HG02885 (cell line): ENCODE results near the gene PTPRM.
"Not testable (repeated sequence)": the region's sequence is repeated elsewhere in the genome, so short reads cannot be mapped to it uniquely, and the experiment has no call there.

Experiments
- ATAC-seq: cut with Tn5 transposase; IDR thresholded peaks from one replicate; pipeline ENCODE4 v1.9.1; 2021; ENCODE audit warnings: mild to moderate bottlenecking; ENCODE audit not compliant: unreplicated experiment, poor library complexity

Gene PTPRM

GRCh38 chr18:8422391-8422790 lies 855.3 kb downstream of the PTPRM start:
- no peak for ATAC-seq

- ATAC-seq, result no peak
Measured at GRCh38 chr18:8423051-8423557, 856.0 kb downstream of the PTPRM start.

DNA sequence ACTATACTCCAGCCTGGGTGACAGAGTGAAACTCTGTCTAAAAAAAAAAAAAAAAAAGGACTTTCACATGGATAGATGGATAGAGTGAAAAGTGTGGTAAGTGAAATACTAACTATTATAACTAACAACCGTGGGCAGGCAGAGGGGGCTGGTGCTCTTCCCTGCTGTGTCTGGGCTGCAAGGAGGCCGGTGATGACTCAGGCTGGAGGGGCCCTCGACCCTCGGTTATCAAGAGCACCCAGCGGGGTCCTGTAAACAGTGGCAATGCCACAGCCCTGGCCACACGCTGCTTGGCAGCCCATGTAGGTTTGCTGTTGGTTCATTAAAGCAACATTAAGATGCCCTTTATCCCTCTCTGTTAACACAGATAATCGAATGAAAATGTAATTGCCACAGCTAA lies 857.4 kb downstream of the PTPRM start:
- ATAC-seq, result no peak

DNA sequence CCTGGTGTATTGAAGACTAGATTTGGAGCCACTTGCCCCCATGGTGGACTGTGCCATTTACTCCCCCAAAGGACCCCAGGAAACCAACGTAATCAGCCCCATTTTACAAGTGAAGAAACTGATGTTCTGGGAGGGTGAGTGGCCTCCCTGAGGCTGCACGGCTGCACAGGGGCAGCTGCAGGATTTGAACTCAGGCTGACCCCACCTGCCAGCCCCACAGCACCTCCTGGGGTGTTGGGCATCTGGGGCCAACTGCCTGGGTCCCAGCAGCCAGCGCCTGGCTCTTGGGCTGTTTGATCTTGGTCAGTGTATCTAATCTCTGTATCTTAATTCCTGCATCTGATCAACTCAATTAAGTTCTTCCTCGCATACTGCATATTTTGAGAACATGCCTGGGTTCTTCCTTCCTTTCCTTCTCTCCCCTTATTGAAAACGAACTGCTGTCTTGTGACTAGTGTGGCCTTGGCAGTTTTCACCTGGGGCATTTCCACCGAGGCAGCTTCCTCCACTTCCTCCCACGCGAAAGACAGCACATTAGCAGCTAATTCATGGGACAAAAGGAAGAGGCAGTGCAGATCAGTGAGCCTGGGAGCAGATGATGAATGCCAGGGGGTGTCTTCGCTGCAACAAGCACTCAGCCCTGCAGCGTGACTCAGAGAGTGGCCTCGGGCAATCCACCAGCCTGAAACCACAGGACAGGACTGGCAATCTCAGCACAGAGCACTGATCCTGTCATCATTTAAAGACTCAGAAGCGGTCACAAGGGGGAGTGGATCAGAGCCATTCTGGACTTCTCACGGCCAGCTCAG lies 858.0 kb downstream of the PTPRM start:
- no peak for ATAC-seq

DNA sequence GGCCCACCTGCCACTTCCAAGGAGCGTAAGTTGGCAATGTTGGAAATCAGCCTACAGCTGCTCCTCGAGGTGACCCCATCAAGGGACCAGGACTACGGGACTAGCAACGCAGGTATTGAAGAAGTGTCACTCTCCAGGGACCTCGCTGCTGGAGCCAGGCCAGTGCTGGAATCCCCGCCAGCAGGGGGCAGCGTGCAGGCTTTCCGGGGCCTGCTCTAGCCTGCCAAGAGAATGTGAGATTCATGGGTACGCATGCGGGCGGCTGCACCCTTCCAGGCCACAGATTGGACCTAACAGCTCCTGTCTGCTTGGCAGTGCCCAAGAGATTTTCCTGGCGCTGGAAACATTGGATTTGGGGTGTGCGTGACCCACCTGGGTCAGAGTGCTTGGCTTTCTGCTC lies 859.3 kb downstream of the PTPRM start:
- ATAC-seq, result no peak

DNA sequence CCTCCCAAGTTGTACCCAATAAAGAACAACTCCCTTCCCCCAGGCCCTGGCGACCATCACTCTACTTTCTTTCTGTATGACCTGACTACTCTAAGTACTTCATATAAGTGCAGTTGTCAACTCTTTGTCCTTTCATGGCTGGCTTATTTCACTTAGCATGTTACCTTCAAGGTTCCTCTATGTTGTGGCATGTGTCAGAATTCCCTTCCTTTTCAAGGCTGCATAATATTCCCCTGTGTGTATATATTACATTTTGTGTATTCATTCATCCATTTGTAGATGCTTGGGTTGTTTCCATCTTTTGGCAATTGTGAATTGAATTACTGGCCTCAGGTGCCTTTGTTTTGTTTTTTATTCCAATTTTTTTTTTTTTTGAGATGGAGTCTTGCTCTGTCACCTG lies 860.2 kb downstream of the PTPRM start:
- no peak for ATAC-seq

DNA sequence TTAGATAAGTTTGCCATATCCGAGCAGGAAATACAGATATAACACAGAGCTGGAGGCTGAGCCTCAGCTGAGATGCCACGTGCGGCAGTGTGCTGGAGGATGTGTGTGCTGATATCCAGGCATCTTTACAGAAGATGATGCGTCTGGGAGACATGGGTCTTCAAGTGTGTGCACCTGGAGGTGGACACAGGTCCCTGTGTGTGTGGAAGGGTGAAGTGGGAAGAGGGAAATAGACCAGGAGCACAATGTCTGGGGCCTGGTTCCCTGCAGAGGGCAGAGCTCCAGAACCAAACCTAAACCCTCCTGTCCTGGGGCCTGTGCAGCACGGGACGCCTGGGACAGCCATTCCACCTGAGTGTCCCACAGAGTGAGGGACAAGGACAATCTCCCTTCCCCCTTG lies 861.8 kb downstream of the PTPRM start:
- no peak for ATAC-seq

- ATAC-seq, result no peak
Measured at GRCh38 chr18:8431036-8431435, 863.9 kb downstream of the PTPRM start.

DNA sequence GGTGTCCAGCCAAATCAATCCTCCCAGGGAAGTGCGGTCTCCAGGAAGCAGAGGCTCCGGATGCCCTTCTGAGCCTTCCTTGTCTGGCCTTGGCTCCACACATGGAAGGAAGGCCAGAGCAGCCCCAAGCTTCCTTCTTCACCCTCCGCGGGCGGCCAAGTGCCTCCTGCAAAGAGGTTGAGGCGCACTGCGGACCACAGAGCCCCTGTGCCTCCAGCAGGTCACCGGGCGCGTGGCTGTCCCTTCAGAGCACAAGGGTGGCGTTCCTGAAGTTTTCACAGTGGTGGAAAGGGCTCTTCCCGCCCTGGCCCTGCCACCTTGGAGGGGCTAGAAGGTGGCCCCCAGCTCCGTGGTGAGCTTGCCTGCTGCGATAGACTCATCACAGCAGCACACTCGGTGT lies 866.2 kb downstream of the PTPRM start:
- ATAC-seq, result no peak

DNA sequence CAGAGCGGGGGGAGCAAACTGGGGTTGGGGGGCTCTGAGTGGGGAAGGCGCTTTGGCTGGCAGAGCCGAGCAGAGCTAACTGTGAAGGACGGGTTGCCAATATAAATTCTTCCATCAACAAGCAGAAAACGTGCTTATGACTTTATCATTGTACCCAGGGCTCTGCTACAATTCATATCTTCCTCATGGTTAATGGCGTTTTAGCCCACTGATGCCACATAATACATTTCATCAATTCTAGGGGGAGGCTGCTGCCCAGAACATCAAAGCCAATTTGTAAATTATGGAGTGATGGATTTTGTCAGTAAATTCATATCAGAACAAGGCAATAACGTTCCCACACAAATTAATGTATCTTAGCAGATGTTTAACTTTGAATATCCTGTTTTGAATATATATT lies 866.7 kb downstream of the PTPRM start:
- ATAC-seq, result no peak

DNA sequence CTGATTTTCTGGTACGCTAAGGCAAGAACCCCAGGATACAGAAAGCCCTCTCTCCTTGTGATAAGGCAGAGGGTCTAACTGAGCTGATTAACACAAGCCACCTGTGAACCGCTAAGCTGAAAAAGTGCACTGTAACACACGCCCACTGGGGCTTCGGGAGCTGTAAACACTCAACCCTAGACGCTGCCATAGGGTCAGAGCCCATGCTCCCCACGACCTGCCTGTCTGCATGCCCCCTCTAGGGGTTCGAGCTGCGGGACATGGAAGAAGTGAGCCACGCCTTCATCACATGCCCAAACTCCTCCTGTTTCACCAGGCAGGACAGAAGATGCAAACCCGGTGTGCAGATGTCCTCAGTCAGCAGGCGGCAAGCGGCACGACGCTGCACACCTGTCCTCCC lies 868.3 kb downstream of the PTPRM start:
- ATAC-seq, result no peak

DNA sequence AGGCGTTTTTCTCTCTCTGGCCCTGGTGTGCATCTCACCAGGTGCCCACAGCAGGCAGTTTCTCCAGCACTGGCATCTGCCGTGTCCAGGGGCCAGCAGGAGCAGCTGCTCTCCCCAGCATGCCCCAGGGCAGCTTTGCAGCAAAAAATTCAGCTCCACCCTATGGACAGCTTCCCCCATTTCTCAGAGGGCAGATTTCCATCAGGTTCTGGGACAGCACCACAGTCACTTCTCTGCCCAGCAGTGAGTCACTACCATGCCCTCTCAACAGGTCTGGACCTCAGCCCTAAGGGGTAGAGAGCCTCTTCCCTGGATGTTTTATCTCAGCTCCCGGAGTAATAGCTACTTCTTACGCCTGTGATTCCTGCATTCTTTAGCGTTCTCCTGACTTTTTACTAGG lies 871.9 kb downstream of the PTPRM start:
- ATAC-seq, result no peak

DNA sequence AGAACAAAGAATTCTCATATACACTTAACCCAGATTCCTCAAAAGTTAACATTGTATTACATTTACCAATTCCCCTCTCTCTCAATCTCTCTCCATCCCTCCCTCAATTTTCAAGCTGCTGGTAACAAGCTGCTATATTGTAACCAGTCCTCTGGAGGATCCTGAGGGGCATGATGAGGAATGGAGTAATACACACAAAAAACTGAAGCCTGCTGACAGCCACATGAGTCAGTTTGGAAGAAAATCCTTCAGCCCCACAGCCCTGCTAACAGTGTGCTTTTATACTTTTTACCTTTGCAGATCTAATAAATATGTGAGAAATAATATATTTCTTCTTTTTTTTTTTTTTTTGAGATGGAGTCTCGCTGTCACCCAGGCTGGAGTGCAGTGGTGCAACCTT lies 876.4 kb downstream of the PTPRM start:
- no peak for ATAC-seq

DNA sequence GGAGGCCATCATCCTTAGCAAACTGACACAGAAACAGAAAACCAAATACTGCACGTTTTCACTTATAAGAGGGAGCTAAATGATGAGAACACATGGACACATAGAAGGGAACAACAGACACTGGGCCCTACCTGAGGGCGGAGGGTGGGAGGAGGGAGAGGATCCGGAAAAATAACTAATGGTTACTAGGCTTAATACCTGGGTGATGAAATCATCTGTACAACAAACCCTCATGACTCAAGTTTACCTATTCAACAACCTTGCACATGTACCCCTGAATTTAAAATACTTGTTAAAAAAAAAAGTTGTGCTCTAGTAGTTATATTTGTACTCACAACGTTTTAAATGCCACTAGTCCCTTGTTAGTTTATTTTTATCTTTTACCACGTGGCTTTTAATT lies 879.8 kb downstream of the PTPRM start:
- not testable (repeated sequence) for ATAC-seq

DNA sequence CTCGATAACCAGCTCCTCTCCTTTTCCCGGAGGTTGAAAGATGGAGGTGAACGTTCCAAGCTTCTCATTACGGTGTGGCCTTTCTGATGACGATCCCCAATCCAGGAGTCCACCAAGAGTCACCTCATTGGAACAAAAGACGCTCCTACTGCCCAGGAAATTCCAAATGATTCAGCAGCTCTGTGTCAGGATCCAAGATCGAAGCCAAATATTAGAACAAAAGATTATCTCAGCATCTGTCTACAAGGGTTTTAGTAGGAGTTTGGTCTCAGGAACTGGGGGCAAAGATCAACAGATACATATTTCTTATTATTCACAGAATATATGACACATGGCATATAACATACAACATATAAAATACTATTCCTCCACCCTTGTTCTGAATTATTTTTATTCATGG lies 881.0 kb downstream of the PTPRM start:
- ATAC-seq, result no peak

DNA sequence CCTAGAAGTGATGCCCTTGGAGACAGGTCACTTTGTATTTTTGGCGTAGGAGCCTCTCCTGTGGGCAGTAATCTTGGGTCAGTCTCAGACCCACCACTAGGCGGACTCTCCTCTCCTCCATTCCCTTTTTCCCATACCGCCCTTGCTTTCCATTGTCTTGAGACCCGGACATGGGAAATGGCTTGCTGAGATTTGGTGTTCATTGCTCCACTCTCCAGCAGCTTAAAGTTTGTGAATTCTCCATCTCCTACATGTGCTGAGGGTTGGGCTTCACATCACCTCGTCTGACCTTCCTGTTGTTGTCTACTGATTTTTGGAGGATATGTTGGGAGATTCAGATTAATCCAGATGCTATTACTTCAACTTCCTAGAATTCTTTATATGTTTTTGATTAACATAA lies 882.9 kb downstream of the PTPRM start:
- ATAC-seq, result no peak

- ATAC-seq, result no peak
Measured at GRCh38 chr18:8450898-8451665, 884.0 kb downstream of the PTPRM start.

- no peak for ATAC-seq
Measured at GRCh38 chr18:8453528-8453927, 886.4 kb downstream of the PTPRM start.

DNA sequence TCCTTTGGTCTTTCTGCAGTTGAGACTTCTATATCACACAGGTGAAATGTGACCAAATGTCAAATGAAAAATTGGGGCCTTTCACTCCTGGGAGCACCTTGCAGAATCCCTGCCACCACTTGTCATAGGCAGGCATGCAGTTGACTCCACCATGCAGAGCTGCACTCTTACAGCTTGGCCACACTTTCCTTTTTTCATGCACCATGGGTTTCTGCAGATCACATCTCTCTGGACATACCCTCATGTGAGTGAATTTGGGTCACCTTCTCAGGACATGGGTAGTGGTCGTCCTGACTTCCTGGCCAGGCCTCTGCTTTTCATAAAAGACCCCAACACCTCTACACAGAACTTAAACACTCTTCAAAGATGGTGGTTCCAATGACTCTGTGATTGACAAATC lies 887.0 kb downstream of the PTPRM start:
- no peak for ATAC-seq

DNA sequence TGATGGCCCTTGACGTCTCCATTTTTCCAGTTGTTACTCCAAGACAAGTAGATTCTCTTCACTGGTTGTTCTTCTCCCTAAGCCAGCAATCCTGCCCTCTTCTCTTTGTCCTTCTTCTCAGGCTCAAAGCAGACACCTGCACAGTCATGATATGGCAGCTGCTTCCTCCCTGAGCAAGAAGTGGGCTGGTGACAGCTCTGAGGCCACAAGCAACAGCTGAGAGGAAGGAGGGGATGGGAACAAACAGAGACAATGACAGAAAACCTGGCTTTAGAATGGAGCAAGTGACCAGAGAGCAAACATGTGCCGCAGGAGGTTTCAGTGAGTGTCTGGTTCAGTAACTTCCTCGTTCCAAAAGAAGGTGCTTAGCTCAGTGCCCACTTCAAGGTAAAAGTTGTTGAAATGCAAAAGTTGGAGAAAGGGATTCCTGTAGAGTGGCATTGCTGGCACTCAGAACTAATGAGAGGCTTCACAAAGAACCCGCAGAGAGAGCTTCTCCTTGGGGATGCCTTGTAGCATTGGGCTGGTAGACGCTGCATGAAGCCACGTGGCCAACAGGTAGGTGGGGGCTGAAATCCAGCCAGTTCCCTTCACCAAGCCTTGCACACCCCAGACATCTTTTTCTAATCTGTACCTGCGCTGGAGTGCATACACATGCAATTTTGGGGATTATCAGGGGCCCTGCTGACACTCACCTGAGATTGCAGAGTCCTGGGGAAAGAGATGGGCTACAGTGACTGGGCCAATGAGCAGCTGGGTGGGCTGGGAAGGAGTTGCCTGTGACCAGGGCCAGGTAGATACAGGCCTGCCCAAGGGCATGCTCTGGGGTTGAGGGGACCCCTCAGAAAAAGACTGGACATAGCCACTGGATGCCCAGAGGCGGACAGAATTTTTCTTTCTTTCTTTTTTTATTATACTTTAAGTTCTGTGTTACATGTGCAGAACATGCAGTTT lies 888.8 kb downstream of the PTPRM start:
- ATAC-seq, result no peak
